C4-2B (cell line): ENCODE results near the gene FES.

Experiments
- H3K27ac ChIP-seq: fragments of 450-650 bp; 2 replicates; pipeline ENCODE4 v1.5.1; 2017
- ZFX ChIP-seq: fragments of 450-650 bp; IDR thresholded peaks from 2 replicates; pipeline ENCODE4 v1.6.1; 2017
- TF ChIP-seq, protein P1 (sequence below): fragments of 450-650 bp; conservative IDR thresholded peaks from 2 replicates; pipeline ENCODE4 v1.5.1; 2017; ENCODE audit warnings: mild to moderate bottlenecking

The FES gene

DNA sequence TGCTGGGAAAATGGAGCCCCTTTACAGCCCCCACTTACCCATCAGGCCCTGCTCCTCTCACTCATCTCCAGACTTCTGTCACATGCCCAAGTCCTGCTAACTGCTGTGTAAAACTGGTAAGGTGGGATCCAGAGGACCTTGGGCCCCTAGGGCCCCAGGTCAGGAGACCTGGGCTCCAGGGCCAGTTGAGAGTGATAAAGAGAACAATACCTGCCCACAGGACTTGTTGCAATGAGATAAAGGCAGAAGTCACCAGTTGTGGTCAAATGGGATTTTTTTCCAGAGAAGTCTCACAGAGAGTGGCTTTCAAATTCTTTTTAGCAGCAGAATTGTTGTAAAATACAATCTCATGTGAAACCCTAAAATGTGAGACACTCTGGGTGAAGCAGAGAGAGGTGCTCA is 15.2 kb upstream of the FES start:
- TF ChIP-seq, protein P1, sequence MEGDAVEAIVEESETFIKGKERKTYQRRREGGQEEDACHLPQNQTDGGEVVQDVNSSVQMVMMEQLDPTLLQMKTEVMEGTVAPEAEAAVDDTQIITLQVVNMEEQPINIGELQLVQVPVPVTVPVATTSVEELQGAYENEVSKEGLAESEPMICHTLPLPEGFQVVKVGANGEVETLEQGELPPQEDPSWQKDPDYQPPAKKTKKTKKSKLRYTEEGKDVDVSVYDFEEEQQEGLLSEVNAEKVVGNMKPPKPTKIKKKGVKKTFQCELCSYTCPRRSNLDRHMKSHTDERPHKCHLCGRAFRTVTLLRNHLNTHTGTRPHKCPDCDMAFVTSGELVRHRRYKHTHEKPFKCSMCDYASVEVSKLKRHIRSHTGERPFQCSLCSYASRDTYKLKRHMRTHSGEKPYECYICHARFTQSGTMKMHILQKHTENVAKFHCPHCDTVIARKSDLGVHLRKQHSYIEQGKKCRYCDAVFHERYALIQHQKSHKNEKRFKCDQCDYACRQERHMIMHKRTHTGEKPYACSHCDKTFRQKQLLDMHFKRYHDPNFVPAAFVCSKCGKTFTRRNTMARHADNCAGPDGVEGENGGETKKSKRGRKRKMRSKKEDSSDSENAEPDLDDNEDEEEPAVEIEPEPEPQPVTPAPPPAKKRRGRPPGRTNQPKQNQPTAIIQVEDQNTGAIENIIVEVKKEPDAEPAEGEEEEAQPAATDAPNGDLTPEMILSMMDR: no peak
- no peak for TF ChIP-seq ZFX
- no peak overlapping the region for H3K27ac ChIP-seq

DNA sequence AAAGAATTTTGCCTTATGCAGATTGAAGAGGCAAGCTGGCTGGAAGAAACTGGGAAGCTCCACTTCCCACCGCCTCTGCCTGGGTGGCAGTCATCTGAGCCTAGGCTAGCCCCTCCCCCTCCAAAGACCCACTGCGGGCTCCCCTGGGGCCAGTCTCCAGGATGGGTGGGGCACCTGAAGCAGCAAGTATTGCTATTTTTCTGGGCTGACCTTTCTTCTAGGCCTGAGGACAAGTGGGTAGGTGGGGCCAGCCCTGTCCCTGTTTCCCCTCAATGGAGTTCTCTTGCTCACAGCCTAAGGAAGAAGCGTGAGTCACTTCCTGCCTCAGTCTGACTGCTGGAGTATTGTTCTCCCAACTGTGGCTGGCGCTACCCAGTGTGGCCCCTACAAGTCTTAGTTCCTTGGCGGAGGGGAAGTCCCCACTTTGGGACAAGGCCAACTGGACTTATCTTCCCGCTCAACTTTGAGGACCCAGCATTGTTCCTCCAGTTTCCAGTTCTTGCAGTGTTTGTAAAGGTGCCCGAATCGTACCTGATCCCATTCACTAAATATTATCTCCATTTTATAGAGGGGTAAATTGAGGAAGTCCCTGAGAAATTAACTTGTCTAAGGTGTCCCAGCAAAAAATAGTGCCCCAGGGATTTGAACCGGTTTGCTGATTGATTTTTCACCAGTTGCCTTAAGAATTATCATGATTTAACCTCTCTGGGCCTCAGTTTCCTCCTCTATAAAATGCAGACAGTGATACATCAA is 14.5 kb upstream of the FES start:
- TF ChIP-seq, protein P1: no peak
- TF ChIP-seq ZFX: no peak
- no peak overlapping the region for H3K27ac ChIP-seq

DNA sequence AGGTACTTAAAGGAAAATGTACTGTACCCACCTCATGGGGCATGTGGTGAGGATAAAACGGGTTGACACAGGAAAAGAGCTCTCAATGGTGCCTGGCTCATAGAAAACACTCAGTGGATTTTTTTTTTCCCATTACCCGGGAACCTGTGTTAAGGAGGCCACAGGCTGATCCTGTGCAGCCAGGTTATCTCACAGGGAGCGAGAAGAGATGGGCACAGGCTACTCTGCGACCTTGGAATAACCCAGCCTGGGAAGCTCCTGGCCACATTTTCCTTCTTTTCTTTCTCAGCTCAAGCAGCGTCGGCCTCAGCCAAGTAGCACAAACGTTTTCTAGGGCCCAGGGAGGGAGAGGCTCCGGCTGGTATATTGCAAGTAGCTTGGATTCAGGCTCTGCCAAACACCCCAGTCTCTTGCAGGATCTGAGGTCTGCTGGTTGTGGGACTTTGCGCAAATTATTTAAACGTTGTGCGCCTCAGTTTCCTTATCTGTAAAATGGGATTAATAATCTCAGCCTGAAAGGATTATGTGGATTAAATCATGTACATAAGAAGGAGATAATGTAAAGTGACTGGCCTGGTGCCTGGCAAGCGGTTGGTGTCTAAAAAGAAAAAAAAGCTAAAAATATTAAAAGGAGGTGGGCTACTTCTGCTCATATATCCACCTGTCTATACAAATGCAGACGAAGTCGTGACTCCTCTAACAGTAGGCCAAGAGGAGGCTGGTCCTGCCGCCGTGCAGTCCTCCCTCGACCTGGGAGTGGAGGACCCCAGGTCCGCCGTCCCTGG is 13.8 kb upstream of the FES start:
- H3K27ac ChIP-seq: no peak overlapping the region; the same call in 1 of the 2 replicates
- TF ChIP-seq, protein P1: no peak
- TF ChIP-seq ZFX: no peak

DNA sequence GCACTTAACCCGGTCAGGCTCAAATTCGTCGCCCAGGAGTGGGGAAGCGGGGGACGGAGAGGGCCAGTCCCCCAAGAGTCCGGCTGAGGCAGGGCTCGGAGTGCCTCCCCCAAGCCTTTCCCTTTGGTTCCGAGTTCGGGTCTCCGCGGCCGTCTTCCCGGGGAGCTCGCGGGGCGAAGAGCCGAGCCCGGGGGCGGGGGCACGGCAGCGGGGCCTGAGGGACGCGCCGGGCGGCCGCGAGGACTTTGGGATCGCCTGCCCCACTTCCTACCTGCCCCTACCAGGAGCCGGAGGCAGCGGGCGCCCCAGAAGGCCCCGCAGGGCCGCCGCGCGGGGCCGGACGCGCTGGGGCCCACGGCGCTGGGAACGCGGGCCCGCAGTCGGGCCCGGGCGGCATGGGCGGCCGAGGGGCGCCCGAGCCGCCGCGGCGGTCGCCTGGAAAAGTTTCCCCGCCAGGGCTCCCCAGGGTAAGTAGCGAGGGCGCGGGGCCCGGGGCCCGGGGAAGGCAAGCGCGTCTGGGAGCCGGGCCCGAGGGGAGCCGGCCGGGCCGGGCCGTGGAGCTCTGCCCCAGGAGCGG is 13.1 kb upstream of the FES start:
- TF ChIP-seq, protein P1: no peak
- no peak for TF ChIP-seq ZFX
- peak overlapping the region; percentile 28; the same call in 1 of the 2 replicates for H3K27ac ChIP-seq

DNA sequence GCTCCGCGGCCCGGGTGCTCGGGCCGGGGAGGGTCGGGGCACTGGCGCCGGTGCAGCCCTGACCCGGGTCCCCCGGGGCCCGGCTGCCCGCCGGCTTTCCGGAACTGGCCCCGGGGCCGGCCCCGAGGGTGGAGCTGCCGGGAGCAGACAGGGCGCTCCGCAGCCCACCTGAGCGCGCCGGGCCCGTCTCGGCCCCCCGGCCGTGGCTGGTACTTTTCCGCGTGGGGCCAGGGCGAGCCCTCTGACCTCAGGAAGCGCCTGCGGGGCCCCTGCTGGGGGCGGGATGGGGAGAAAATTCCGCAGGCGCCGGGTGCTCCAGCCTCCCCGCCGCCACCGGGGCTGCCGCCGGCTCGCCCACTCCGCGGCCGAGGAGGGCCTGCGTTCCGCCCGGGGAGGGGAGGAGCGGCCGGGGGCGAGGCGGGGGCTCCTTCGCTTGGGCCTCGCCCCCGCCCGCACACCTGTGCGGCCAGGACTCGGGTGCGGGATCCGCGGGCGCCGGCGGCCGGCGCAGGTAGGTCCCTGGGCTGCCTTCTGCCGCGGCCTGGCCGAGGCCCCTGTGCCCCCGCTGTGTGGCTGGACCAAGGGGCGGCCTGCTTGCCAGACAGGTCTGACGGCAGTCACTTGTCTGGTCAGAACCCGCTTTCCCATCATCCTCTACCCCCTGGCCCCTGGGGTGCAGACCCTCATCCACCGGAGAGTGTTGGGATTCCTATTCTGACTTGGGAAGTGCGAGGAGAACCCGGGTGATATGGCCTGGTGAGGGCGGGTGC is 12.4 kb upstream of the FES start:
- H3K27ac ChIP-seq: peak overlapping the region; percentile 28; the same call in 1 of the 2 replicates
- TF ChIP-seq ZFX: peak; percentile 56; the same call in 1 of the 2 replicates
- TF ChIP-seq, protein P1: no peak

DNA sequence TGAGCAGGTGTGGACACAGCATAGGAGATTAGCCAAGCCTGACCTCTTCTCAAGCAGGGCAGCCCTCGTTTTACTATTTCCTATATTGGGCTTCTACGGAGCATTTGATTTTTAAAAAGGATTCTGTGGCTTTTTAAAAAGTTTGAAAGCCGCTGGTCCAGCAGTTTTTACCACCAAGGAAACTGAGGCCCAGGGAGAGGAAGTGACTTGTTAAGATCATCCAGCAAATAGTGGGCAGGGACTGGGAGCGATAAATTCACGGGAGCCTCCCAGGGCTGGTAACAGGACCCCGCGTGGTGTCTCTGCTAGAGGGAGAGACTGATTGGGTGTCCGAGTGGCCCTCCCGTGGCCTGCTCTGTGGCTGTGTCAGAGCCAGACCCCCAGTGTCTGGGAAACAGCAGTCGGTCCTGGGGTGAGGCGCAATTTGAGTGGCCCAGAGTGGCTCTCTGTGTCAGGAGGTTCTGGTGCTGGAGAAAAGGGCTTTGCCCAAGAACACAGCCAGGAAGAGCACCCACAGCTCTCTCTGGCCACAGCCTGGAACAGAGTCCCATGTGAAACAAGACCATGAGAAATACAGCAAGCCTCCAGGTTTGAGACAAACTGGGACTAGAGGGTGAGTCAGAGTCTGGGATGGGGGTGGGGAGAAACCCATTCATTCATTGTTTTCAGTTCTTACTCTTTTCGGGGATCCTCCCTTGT is 11.7 kb upstream of the FES start:
- H3K27ac ChIP-seq: no peak overlapping the region; the same call in 1 of the 2 replicates

More for the DNA sequence above, 11.7 kb upstream of the FES start:
- TF ChIP-seq, protein P1: no peak
- no peak for TF ChIP-seq ZFX
